HFFc6 (cell line): ENCODE measurements around the gene PLLP. TPM values are rescaled to one million over a fixed set of nuclear protein-coding genes. Genes with fewer than 3 reads are reported as not detected.

Source experiments
- DNase-seq: peaks from one replicate; pipeline ENCODE4 v3.0.0-alpha.2; 2018
- H3K27ac Mint-ChIP-seq: 2 replicates; pipeline ENCODE4 v1.8.0; 2020; ENCODE audit warnings: mild to moderate bottlenecking, mixed read lengths
- H3K27me3 Mint-ChIP-seq: 2 replicates; pipeline ENCODE4 v1.8.0; 2021; ENCODE audit warnings: mild to moderate bottlenecking, moderate library complexity, mixed read lengths; ENCODE audit not compliant: insufficient read depth
- H3K36me3 Mint-ChIP-seq: 2 replicates; pipeline ENCODE4 v1.8.0; 2021; ENCODE audit warnings: low read depth, mixed read lengths
- H3K4me1 Mint-ChIP-seq: 2 replicates; pipeline ENCODE4 v1.8.0; 2020; ENCODE audit warnings: low read depth, mixed read lengths
- H3K4me3 Mint-ChIP-seq: 2 replicates; pipeline ENCODE4 v1.8.0; 2020; ENCODE audit warnings: mild to moderate bottlenecking, moderate library complexity, mixed read lengths
- H3K9me3 Mint-ChIP-seq: 2 replicates; pipeline ENCODE4 v1.8.0; 2020; ENCODE audit warnings: mild to moderate bottlenecking, mixed read lengths
- CTCF ChIP-seq: fragments of 200-600 bp; sonication (generic); IDR thresholded peaks from 2 replicates; pipeline ENCODE4 v1.5.0; 2021; ENCODE audit warnings: antibody characterized with exemption, mild to moderate bottlenecking
- total RNA-seq, 6 experiments: library from RNA; stranded (reverse); fragmentation: NEBNext Ultra II Directional; extraction: Animal tissue kit (Norgen Biotek cat#: 25700); gene quantifications; 2 replicates in 1 of 6; 3 replicates in 5 of 6; pipeline ENCODE4 v1.2.3, GENCODE V29; 2021

The PLLP gene
- total RNA-seq, 6 experiments from 2014 or later: not detected

DNA sequence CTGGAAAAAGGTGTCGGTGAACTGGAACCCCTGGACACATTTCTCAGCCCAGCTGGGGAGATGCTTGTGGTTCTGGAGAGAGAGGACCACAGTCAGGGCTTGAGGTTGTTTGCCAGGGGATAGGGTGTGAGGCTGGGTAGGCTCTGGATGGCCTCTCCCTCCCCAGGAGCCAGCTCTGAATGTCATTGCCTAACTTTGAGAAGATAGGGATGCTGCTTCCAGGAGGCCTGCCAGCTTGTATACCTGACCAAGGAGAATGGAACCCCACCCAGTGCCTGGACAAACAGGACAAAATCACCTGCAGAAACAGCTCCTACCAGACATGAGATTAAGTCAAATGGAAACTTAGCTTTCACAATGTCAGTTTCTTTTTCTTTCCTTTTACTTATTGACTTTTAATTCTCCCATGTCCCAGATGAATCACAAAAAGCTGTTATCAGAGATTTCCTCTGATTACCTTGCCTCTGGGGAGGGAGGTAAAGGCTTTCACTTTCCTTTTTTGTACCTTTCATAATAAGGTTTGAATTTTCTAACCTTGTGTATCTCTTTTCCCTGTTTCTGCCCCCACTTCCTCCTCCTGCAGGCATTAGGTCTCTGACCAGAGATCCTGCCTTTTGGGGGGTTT, 29.8 kb upstream of the PLLP start:
- Mint-ChIP-seq H3K9me3 (no peaks in the 10 kb centered on the region), H3K4me1 (peaks cover 24% of the 10 kb centered on the region), H3K27ac (no peak overlapping the region), H3K27me3 (peaks cover 19% of the 10 kb centered on the region), H3K4me3 (no peak overlapping the region), H3K36me3 (no peaks in the 10 kb centered on the region)
- DNase-seq: no peak
- TF ChIP-seq CTCF: no peak

- DNase-seq: no peak
- no peak for TF ChIP-seq CTCF
- Mint-ChIP-seq H3K4me3 (no peak overlapping the region), H3K36me3 (no peaks in the 10 kb centered on the region), H3K27me3 (peaks cover 19% of the 10 kb centered on the region), H3K27ac (no peak overlapping the region), H3K9me3 (no peaks in the 10 kb centered on the region), H3K4me1 (peaks cover 24% of the 10 kb centered on the region)
Measured at GRCh38 chr16:57313509-57313908, 29.0 kb upstream of the PLLP start.

- H3K36me3 Mint-ChIP-seq: no peaks in the 10 kb centered on the region
- H3K4me1 Mint-ChIP-seq: peaks cover 3% of the 10 kb centered on the region
- peaks cover 30% of the 10 kb centered on the region for H3K27me3 Mint-ChIP-seq
- no peak overlapping the region for H3K4me3 Mint-ChIP-seq
- DNase-seq: no peak
- H3K9me3 Mint-ChIP-seq: no peaks in the 10 kb centered on the region
- TF ChIP-seq CTCF: no peak
- H3K27ac Mint-ChIP-seq: no peak overlapping the region
Measured at GRCh38 chr16:57310801-57311200, 26.3 kb upstream of the PLLP start.

DNA sequence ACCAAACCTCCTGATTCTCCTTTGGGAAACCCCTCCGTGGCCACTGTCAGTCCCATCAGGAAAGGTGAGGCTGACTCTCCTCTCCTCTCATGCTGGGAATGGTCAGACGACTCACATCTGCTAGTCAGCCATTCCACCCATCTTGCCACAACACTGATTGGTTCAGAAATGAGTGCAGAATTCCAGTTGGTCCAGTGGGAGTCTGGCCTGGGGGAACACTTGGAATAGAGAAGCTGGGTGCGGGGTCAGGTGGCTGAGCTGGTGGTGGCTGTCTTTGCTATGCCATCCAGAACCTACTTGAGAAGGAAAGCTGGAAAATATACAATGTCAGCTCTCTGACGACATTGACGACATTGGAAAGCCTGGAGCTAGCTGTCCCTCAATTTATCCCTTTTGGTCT, 23.6 kb upstream of the PLLP start:
- DNase-seq: no peak
- peaks cover 43% of the 10 kb centered on the region for H3K27me3 Mint-ChIP-seq
- no peak for TF ChIP-seq CTCF
- no peaks in the 10 kb centered on the region for H3K9me3 Mint-ChIP-seq
- no peak overlapping the region for H3K27ac Mint-ChIP-seq
- peaks cover 7% of the 10 kb centered on the region; the same call in 1 of the 2 replicates for H3K4me1 Mint-ChIP-seq
- H3K4me3 Mint-ChIP-seq: no peak overlapping the region
- no peaks in the 10 kb centered on the region for H3K36me3 Mint-ChIP-seq

GRCh38 chr16:57307365-57307764, 22.9 kb upstream of the PLLP start:
- Mint-ChIP-seq H3K4me1 (peaks cover 7% of the 10 kb centered on the region; the same call in 1 of the 2 replicates), H3K27ac (no peak overlapping the region)

More at GRCh38 chr16:57307365-57307764, 22.9 kb upstream of the PLLP start:
- no peak for TF ChIP-seq CTCF
- Mint-ChIP-seq H3K36me3 (no peaks in the 10 kb centered on the region), H3K4me3 (no peak overlapping the region), H3K9me3 (no peaks in the 10 kb centered on the region), H3K27me3 (peaks cover 48% of the 10 kb centered on the region)
- no peak for DNase-seq
